CD8-positive, alpha-beta memory T cell (primary cell): ENCODE results near the gene DIP2A. TPM values are rescaled to one million over a fixed set of nuclear protein-coding genes. Genes with fewer than 3 reads are reported as not detected.

Source experiments
- CTCF ChIA-PET: fragments of 350-600 bp; sonication (Branson Sonifier 250); formaldehyde crosslinking; loops from one replicate; lab custom pipeline; 2021; ENCODE audit warnings: antibody characterized with exemption; lab: Charles Lee
- POLR2A ChIA-PET: fragments of 350-600 bp; sonication (Branson Sonifier 250); formaldehyde crosslinking; loops from one replicate; lab custom pipeline; 2021; ENCODE audit warnings: antibody characterized with exemption; lab: Charles Lee
- DNase-seq, 5 donors: peaks; one replicate each; pipeline versions ENCODE4 v3.0.0 to v3.0.0-alpha.2; 2020 to 2022; ENCODE audit warnings: mixed read lengths in 1 of 5
- H3K27ac ChIP-seq: one replicate; pipeline ENCODE4 v1.7.0; 2013; ENCODE audit warnings: low read depth, mild to moderate bottlenecking, low read length, moderate library complexity
- H3K27me3 ChIP-seq: 2 replicates; pipeline ENCODE4 v1.7.0; 2013; ENCODE audit warnings: low read length, mild to moderate bottlenecking; ENCODE audit not compliant: insufficient read depth, poor library complexity, severe bottlenecking
- H3K36me3 ChIP-seq: 2 replicates; pipeline ENCODE4 v1.7.0; 2013; ENCODE audit warnings: mild to moderate bottlenecking, low read length, moderate library complexity; ENCODE audit not compliant: insufficient read depth
- H3K4me1 ChIP-seq: 2 replicates; pipeline ENCODE4 v1.7.0; 2013; ENCODE audit warnings: mild to moderate bottlenecking, low read length, moderate library complexity; ENCODE audit not compliant: insufficient read depth
- H3K4me3 ChIP-seq: 2 replicates; pipeline ENCODE4 v1.7.0; 2013; ENCODE audit warnings: mild to moderate bottlenecking, low read length
- H3K9me3 ChIP-seq: 2 replicates; pipeline ENCODE4 v1.7.0; 2013; ENCODE audit warnings: mild to moderate bottlenecking, low read length
- H3K27ac Mint-ChIP-seq, 8 donors: one replicate each; pipeline ENCODE4 v1.8.0; 2020 to 2021; ENCODE audit warnings: mixed read lengths in 8 of 8, mild to moderate bottlenecking in 6 of 8, inconsistent platforms in 3 of 8, moderate library complexity in 3 of 8
- H3K27me3 Mint-ChIP-seq, 2 donors: one replicate each; pipeline ENCODE4 v1.8.0; 2020 to 2021; ENCODE audit warnings: mixed read lengths in 2 of 2, mild to moderate bottlenecking in 1 of 2, moderate library complexity in 1 of 2
- H3K36me3 Mint-ChIP-seq, 3 donors: one replicate each; pipeline ENCODE4 v1.8.0; 2020 to 2021; ENCODE audit warnings: mixed read lengths in 3 of 3, inconsistent platforms in 1 of 3, mild to moderate bottlenecking in 1 of 3
- H3K4me1 Mint-ChIP-seq, 3 donors: one replicate each; pipeline ENCODE4 v1.8.0; 2020 to 2021; ENCODE audit warnings: mixed read lengths in 3 of 3, inconsistent platforms in 1 of 3, mild to moderate bottlenecking in 1 of 3
- H3K4me3 Mint-ChIP-seq, 7 donors: one replicate each; pipeline ENCODE4 v1.8.0; 2020 to 2021; ENCODE audit warnings: mixed read lengths in 7 of 7, mild to moderate bottlenecking in 6 of 7, moderate library complexity in 4 of 7, inconsistent platforms in 2 of 7
- H3K9me3 Mint-ChIP-seq, 5 donors: one replicate each; pipeline ENCODE4 v1.8.0; 2020 to 2022; ENCODE audit warnings: mixed read lengths in 5 of 5, mild to moderate bottlenecking in 3 of 5, moderate library complexity in 2 of 5, inconsistent platforms in 1 of 5
- polyA plus RNA-seq: library from polyadenylated mRNA; unstranded; fragments of 300-500 nt; fragmentation: Illumina TruSeq; gene quantifications from one replicate; pipeline ENCODE4 v1.2.3, GENCODE V29; 2021
- total RNA-seq, 2 experiments: library from RNA; stranded (reverse); gene quantifications; one replicate each; pipeline ENCODE4 v1.2.3, GENCODE V29; 2021

The DIP2A gene
- total and polyA plus RNA-seq, 3 experiments from 2014 or later: 29.7 to 32.6 (median 29.9) TPM

- H3K4me3 Mint-ChIP-seq: peak overlapping the region; percentile 14 to 91 (median 86)
- peaks cover 0 to 2% (median 0%) of the 10 kb centered on the region in 5 donors for H3K9me3 Mint-ChIP-seq
- H3K27ac Mint-ChIP-seq: peak overlapping the region; percentile 93 to 100 (median 99)
- Histone ChIP-seq H3K36me3 (peaks cover 4% of the 10 kb centered on the region), H3K4me3 (peak overlapping the region; percentile 37), H3K27ac (peak overlapping the region; percentile 95), H3K27me3 (no peaks in the 10 kb centered on the region), H3K4me1 (peaks cover 37% of the 10 kb centered on the region), H3K9me3 (no peaks in the 10 kb centered on the region)
- ChIA-PET POLR2A (interaction anchor here (0.5 to 2.7 kb wide), 5 partner anchors 8 to 213 kb away, joined by 3 to 12 read pairs (median 4); partner anchors contain the start of genes DIP2A and YBEY), CTCF (interaction anchor here (1.2 to 2.9 kb wide), 3 partner anchors 11 to 98 kb away, joined by 4 to 10 read pairs (median 5); a partner anchor contains a TSS)
- H3K36me3 Mint-ChIP-seq: peaks cover 4 to 46% (median 6%) of the 10 kb centered on the region in 3 donors
- peaks cover 22 to 49% (median 30%) of the 10 kb centered on the region in 3 donors for H3K4me1 Mint-ChIP-seq
- DNase-seq: no peak
- H3K27me3 Mint-ChIP-seq: peaks cover 0 to 1% of the 10 kb centered on the region in 2 donors
These were observed 35.1 kb upstream of the DIP2A start for GRCh38 chr21:46423546-46424038.

- H3K9me3 Mint-ChIP-seq: peaks cover 0 to 2% (median 0%) of the 10 kb centered on the region in 5 donors
- peaks cover 3 to 46% (median 4%) of the 10 kb centered on the region in 3 donors for H3K36me3 Mint-ChIP-seq
- ChIA-PET POLR2A (interaction anchor here (0.5 to 2.7 kb wide), 5 partner anchors 8 to 213 kb away, joined by 3 to 12 read pairs (median 4); partner anchors contain the start of genes DIP2A and YBEY), CTCF (interaction anchor here (1.2 to 2.9 kb wide), 3 partner anchors 10 to 99 kb away, joined by 4 to 10 read pairs (median 5); a partner anchor contains a TSS)
- H3K36me3 ChIP-seq: peaks cover 4% of the 10 kb centered on the region
- H3K4me3 ChIP-seq: peak overlapping the region; percentile 37
- DNase-seq: peak; percentile 26 to 69 (median 67)
- peak overlapping the region; percentile 95 for H3K27ac ChIP-seq
- H3K27ac Mint-ChIP-seq: peak overlapping the region; percentile 93 to 100 (median 99)
- H3K27me3 Mint-ChIP-seq: peaks cover 0 to 1% of the 10 kb centered on the region in 2 donors
- H3K9me3 ChIP-seq: no peaks in the 10 kb centered on the region
- peak overlapping the region; percentile 51 to 91 (median 86) for H3K4me3 Mint-ChIP-seq
- peaks cover 37% of the 10 kb centered on the region for H3K4me1 ChIP-seq
- H3K27me3 ChIP-seq: no peaks in the 10 kb centered on the region
- H3K4me1 Mint-ChIP-seq: peaks cover 22 to 49% (median 30%) of the 10 kb centered on the region in 3 donors
These were observed 34.6 kb upstream of the DIP2A start for GRCh38 chr21:46424039-46424591.

DNA sequence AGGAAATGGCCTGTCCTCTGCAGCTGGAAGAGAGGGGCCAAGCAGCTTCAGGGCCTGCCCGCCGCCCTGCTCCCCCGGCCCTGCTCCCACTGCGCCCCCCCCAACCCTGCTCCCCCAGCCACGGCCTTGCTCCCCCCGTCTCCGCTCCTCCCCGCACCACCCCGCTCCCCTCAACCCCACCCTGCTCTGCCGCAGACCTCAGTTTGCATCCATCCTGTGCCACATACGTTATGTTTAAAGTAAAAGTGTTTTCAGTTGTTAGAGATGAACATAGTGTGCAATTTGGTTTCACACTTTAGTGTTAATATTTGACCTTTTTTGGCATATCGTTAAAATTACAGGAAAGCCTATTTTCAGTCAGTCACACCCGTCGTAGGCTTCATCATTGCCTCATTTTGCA, 34.1 kb upstream of the DIP2A start:
- peaks cover 37% of the 10 kb centered on the region for H3K4me1 ChIP-seq
- Mint-ChIP-seq H3K27me3 (peaks cover 0 to 1% of the 10 kb centered on the region in 2 donors), H3K27ac (peak overlapping the region; percentile 93 to 100 (median 99)), H3K9me3 (peaks cover 0 to 2% (median 0%) of the 10 kb centered on the region in 5 donors), H3K4me3 (peak overlapping the region; percentile 51 to 91 (median 86)), H3K36me3 (peaks cover 3 to 45% (median 4%) of the 10 kb centered on the region in 3 donors), H3K4me1 (peaks cover 22 to 49% (median 30%) of the 10 kb centered on the region in 3 donors)
- no peaks in the 10 kb centered on the region for H3K27me3 ChIP-seq
- no peaks in the 10 kb centered on the region for H3K9me3 ChIP-seq
- DNase-seq: peak; percentile 50 to 81 (median 77)
- peaks cover 4% of the 10 kb centered on the region for H3K36me3 ChIP-seq
- ChIA-PET POLR2A (interaction anchor here (1.0 to 2.7 kb wide), 4 partner anchors 32 to 139 kb away, joined by 3 to 12 read pairs (median 6); partner anchors contain the start of genes DIP2A and YBEY), CTCF (interaction anchor here (0.7 to 2.9 kb wide), 5 partner anchors 10 to 198 kb away, joined by 3 to 10 read pairs (median 5); a partner anchor contains a TSS)
- peak overlapping the region; percentile 64 for H3K4me3 ChIP-seq
- peak overlapping the region; percentile 95 for H3K27ac ChIP-seq

GRCh38 chr21:46425041-46425440, 33.6 kb upstream of the DIP2A start:
- H3K4me3 ChIP-seq: peak overlapping the region; percentile 64
- Mint-ChIP-seq H3K4me3 (peak overlapping the region; percentile 65 to 91 (median 86)), H3K9me3 (peaks cover 0 to 2% (median 0%) of the 10 kb centered on the region in 5 donors), H3K4me1 (peaks cover 23 to 53% (median 30%) of the 10 kb centered on the region in 3 donors), H3K27me3 (peaks cover 0 to 1% of the 10 kb centered on the region in 2 donors), H3K27ac (peak overlapping the region; percentile 93 to 100 (median 99)), H3K36me3 (peaks cover 3 to 45% (median 4%) of the 10 kb centered on the region in 3 donors)
- peak overlapping the region; percentile 95 for H3K27ac ChIP-seq
- peaks cover 4% of the 10 kb centered on the region for H3K36me3 ChIP-seq
- H3K9me3 ChIP-seq: no peaks in the 10 kb centered on the region
- POLR2A ChIA-PET: interaction anchor here (1.0 to 2.7 kb wide), 4 partner anchors 32 to 126 kb away, joined by 4 to 12 read pairs (median 6); partner anchors contain the start of gene DIP2A
- peaks cover 37% of the 10 kb centered on the region for H3K4me1 ChIP-seq
- peak in 3 of 5 donors; percentile 13 to 59 (median 17) for DNase-seq
- CTCF ChIA-PET: interaction anchor here (0.7 to 2.9 kb wide), 4 partner anchors 9 to 199 kb away, joined by 3 to 10 read pairs (median 5); no protein-coding TSS in a partner anchor
- H3K27me3 ChIP-seq: no peaks in the 10 kb centered on the region

DNA sequence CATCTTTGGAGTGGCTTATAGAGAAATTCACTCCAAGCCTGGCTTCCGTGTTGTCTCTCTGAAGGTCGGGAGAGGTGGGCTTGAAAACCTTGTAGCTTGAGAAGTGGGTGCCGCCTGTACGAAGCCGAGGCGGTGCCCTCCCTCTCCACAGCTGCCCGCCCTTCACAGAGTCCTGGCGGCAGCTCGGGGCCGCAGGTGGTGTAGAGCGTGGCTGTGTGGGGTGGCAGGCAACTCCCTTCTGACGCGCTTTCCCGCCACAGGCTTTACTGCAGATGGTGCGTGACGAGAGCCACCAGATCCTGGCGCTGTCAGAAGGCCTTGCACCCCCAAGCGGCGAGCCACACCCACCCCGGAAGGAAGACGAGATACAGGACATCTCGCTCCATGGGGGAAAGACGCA, 33.1 kb upstream of the DIP2A start:
- CTCF ChIA-PET: interaction anchor here (0.6 to 2.9 kb wide), 5 partner anchors 9 to 199 kb away, joined by 3 to 10 read pairs (median 3); no protein-coding TSS in a partner anchor
- Histone ChIP-seq H3K4me3 (peak overlapping the region; percentile 64), H3K27me3 (no peaks in the 10 kb centered on the region), H3K36me3 (peaks cover 4% of the 10 kb centered on the region), H3K4me1 (peaks cover 37% of the 10 kb centered on the region), H3K9me3 (no peaks in the 10 kb centered on the region), H3K27ac (peak overlapping the region; percentile 95)
- Mint-ChIP-seq H3K4me1 (peaks cover 23 to 53% (median 30%) of the 10 kb centered on the region in 3 donors), H3K36me3 (peaks cover 0 to 45% (median 2%) of the 10 kb centered on the region in 3 donors), H3K27ac (peak overlapping the region; percentile 93 to 100 (median 99)), H3K27me3 (peaks cover 0 to 1% of the 10 kb centered on the region in 2 donors), H3K9me3 (peaks cover 0 to 2% (median 0%) of the 10 kb centered on the region in 5 donors), H3K4me3 (peak overlapping the region; percentile 65 to 91 (median 86))
- POLR2A ChIA-PET: interaction anchor here (1.0 to 2.7 kb wide), 4 partner anchors 31 to 126 kb away, joined by 4 to 12 read pairs (median 6); partner anchors contain the start of gene DIP2A
- peak; percentile 69 to 94 (median 91) for DNase-seq

GRCh38 chr21:46426313-46427046, 32.2 kb upstream of the DIP2A start:
- H3K4me1 Mint-ChIP-seq: peaks cover 23 to 53% (median 30%) of the 10 kb centered on the region in 3 donors
- ChIA-PET CTCF (interaction anchor here (1.2 to 2.9 kb wide), 2 partner anchors 8 to 101 kb away, joined by 3 to 10 read pairs; no protein-coding TSS in a partner anchor), POLR2A (interaction anchor here (0.6 to 2.7 kb wide), 3 partner anchors 33 to 101 kb away, joined by 5 to 12 read pairs (median 5); partner anchors contain the start of gene DIP2A)
- peak overlapping the region; percentile 95 for H3K27ac ChIP-seq
- peaks cover 37% of the 10 kb centered on the region for H3K4me1 ChIP-seq
- H3K36me3 ChIP-seq: peaks cover 4% of the 10 kb centered on the region
- peaks cover 0 to 1% of the 10 kb centered on the region in 2 donors for H3K27me3 Mint-ChIP-seq
- no peak for DNase-seq
- H3K4me3 Mint-ChIP-seq: peak overlapping the region in 2 of 7 donors; percentile 60 to 91
- H3K27me3 ChIP-seq: no peaks in the 10 kb centered on the region
- no peaks in the 10 kb centered on the region for H3K9me3 ChIP-seq
- H3K27ac Mint-ChIP-seq: peak overlapping the region in 7 of 8 donors; percentile 56 to 100 (median 99)
- no peak overlapping the region for H3K4me3 ChIP-seq
- H3K9me3 Mint-ChIP-seq: peaks cover 0 to 2% (median 0%) of the 10 kb centered on the region in 5 donors
- H3K36me3 Mint-ChIP-seq: peaks cover 0 to 48% (median 2%) of the 10 kb centered on the region in 3 donors

DNA sequence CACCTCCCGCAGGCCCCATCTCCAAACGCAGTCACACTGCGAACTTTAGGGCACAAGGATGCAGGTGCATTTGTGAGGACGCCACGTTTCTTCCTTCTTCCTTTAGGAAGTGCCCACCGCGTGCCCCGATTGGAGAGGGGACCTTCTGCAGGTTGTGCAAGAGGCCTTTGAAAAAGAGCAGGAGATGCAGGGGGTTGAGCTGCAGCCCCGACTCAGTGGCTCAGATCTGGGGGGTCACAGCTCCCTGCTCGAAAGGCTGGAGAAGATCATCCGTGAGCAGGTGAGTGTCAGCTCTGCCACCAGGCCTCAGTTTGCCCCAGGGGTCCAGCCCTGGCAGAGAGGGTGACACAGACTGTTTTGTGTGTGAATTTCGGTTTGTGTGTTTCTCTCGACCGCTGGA, 31.2 kb upstream of the DIP2A start:
- Mint-ChIP-seq H3K27ac (peak overlapping the region; percentile 47 to 92 (median 82)), H3K27me3 (peaks cover 0 to 4% of the 10 kb centered on the region in 2 donors), H3K36me3 (peaks cover 0 to 53% (median 9%) of the 10 kb centered on the region in 3 donors), H3K4me1 (peaks cover 31 to 61% (median 39%) of the 10 kb centered on the region in 3 donors), H3K9me3 (peaks cover 0 to 2% (median 0%) of the 10 kb centered on the region in 5 donors), H3K4me3 (peak overlapping the region in 1 of 7 donors; percentile 32)
- Histone ChIP-seq H3K4me1 (peaks cover 35% of the 10 kb centered on the region), H3K27ac (no peak overlapping the region), H3K9me3 (no peaks in the 10 kb centered on the region), H3K36me3 (peaks cover 4% of the 10 kb centered on the region), H3K27me3 (no peaks in the 10 kb centered on the region), H3K4me3 (no peak overlapping the region)
- DNase-seq: no peak
- ChIA-PET POLR2A (no interaction called here), CTCF (no interaction called here)
